ENCODE results near the gene GIGYF2. TPM values are rescaled to one million over a fixed set of nuclear protein-coding genes. Genes with fewer than 3 reads are reported as not detected.

The GIGYF2 gene
- total and polyA plus RNA-seq, 8 donors, result 56.2 to 76.6 (median 62.4) TPM

DNA sequence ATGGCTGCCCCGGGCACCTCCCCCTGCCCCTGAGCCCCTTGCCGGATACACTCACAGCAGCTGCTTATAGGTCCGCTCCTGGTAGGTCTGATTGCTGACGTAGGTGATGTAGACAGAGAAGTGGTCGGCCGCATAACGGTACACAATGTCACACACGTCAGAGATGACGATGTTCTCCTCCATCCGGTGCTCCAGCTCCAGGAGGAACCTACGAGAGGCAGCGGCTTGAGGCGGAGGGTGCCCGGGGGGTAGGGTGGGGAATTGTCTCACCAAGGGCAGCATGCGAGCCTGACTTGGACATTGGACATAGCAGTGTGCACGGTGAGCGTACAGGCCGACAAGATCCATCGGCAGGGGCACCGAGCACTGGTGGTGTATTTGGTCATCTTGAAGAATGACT is 195.7 kb downstream of the GIGYF2 start:
- TF ChIP-seq, protein P1, sequence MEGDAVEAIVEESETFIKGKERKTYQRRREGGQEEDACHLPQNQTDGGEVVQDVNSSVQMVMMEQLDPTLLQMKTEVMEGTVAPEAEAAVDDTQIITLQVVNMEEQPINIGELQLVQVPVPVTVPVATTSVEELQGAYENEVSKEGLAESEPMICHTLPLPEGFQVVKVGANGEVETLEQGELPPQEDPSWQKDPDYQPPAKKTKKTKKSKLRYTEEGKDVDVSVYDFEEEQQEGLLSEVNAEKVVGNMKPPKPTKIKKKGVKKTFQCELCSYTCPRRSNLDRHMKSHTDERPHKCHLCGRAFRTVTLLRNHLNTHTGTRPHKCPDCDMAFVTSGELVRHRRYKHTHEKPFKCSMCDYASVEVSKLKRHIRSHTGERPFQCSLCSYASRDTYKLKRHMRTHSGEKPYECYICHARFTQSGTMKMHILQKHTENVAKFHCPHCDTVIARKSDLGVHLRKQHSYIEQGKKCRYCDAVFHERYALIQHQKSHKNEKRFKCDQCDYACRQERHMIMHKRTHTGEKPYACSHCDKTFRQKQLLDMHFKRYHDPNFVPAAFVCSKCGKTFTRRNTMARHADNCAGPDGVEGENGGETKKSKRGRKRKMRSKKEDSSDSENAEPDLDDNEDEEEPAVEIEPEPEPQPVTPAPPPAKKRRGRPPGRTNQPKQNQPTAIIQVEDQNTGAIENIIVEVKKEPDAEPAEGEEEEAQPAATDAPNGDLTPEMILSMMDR (IDR thresholded peaks at IDR 0.05), result no peak
- no peak for ATAC-seq

DNA sequence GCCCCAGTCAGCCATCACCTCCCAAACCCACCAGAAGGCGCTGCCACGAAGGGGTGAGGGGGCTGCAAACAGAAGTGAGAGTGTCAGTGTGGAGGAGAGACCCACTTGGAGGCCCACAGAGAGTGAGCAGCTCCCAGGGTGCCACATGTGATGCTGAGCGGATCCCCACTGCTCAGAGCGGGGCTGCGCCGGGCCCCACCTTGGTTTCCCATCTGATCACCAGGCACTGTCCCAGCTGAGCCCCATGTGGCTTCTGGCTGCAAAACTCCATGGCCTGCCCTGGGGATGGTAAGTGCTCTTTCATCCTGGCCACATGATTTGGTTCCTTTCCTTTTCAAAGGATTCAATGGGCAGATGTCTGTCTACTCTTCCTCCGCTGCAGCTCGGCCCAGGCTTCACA is 196.7 kb downstream of the GIGYF2 start:
- no peak overlapping the region for H3K4me3 ChIP-seq
- no peaks in the 10 kb centered on the region for H3K9me3 ChIP-seq
- intact Hi-C loops (cut with DNase I), result no loop called here
- DNase-seq, result peak in 1 of 4 donors; percentile 55
- TF ChIP-seq, protein P1 (IDR thresholded peaks at IDR 0.05), result no peak
- H3K27me3 ChIP-seq, result peaks cover 0 to 43% of the 10 kb centered on the region in 2 donors
- H3K36me3 ChIP-seq, result no peaks in the 10 kb centered on the region
- no peak overlapping the region for H3K27ac ChIP-seq
- no peaks in the 10 kb centered on the region for H3K4me1 ChIP-seq
- no peak for ATAC-seq

More for the DNA sequence above, 195.7 kb downstream of the GIGYF2 start:
- intact Hi-C loops (cut with DNase I), result no loop called here
- no peaks in the 10 kb centered on the region for H3K36me3 ChIP-seq
- no peak overlapping the region for H3K27ac ChIP-seq
- H3K4me1 ChIP-seq, result no peaks in the 10 kb centered on the region
- no peaks in the 10 kb centered on the region for H3K9me3 ChIP-seq
- DNase-seq, result peak in 1 of 4 donors; percentile 44
- H3K4me3 ChIP-seq, result no peak overlapping the region
- H3K27me3 ChIP-seq, result peaks cover 0 to 43% of the 10 kb centered on the region in 2 donors

DNA sequence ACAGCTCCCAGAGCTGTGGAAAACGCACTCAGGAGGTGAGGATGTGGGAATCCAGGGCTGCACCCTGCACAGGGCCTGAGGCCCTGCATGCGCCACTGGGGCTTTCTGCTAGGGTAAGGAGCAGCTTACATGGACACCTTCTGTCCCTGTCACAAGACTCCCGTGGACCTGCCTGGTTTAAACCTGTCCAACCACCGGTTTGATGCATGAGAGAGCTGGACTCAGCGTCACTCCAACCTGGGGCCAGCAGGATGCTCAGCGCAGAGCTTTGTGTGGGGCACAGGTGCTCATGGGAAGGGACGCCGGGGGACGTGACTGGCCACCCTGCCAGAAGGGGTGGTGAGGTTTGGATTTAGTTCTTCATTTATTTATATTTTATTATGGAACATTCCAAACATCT is 197.1 kb downstream of the GIGYF2 start:
- Histone ChIP-seq H3K4me1 (no peaks in the 10 kb centered on the region), H3K27ac (no peak overlapping the region), H3K27me3 (peaks cover 0 to 39% of the 10 kb centered on the region in 2 donors), H3K4me3 (no peak overlapping the region), H3K36me3 (no peaks in the 10 kb centered on the region), H3K9me3 (no peaks in the 10 kb centered on the region)
- intact Hi-C loops (cut with DNase I), result no loop called here
- TF ChIP-seq, protein P1 (IDR thresholded peaks at IDR 0.05), result no peak
- ATAC-seq (no peak), DNase-seq (peak in 1 of 4 donors; percentile 66)

DNA sequence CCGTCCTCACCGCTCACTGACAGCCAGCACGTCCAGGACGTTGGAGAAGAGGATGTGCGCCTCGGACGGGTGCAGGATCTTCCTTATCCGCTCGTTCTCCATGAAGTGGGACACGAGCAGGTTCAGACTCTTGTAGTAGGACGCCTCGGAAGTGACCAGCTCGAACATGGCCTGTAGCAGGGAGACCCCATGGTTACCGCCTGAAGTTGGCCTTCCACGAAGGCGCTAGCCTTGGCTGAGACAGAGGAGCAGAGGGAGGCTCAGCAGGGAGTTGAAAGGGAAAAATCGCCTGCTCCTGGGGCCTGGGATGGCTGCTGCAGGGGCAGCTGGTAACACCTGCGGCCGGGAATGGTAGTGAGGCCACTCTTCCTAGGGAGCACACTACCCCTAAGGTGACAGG is 197.6 kb downstream of the GIGYF2 start:
- Histone ChIP-seq H3K27me3 (peaks cover 0 to 38% of the 10 kb centered on the region in 2 donors), H3K4me3 (no peak overlapping the region), H3K4me1 (no peaks in the 10 kb centered on the region), H3K36me3 (no peaks in the 10 kb centered on the region), H3K9me3 (no peaks in the 10 kb centered on the region), H3K27ac (no peak overlapping the region)
- no peak for ATAC-seq
- TF ChIP-seq, protein P1 (IDR thresholded peaks at IDR 0.05), result no peak
- intact Hi-C loops (cut with DNase I), result no loop called here
- DNase-seq, result peak in 2 of 4 donors; percentile 19 to 51

DNA sequence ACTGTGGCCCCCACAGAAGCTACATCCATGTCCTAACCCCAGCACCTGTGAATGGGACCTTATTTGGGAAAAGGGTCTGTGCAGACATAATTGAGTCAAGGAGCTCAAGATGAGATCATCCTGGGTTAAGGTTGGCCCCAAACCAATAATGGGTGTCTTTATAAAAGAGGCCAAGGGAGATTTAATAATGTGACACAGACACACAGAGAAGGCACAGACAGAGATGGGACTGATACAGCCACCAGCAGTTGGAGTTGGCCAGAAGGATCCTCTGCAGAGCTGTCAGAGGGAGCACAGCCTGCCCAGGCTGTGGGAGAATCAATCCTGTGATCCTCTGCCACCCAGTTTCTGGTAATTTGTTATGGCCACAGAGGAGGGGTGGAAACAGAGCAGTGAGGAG is 199.0 kb downstream of the GIGYF2 start:
- Histone ChIP-seq H3K27me3 (peaks cover 0 to 35% of the 10 kb centered on the region in 2 donors), H3K9me3 (no peaks in the 10 kb centered on the region), H3K27ac (no peak overlapping the region), H3K36me3 (no peaks in the 10 kb centered on the region), H3K4me1 (no peaks in the 10 kb centered on the region), H3K4me3 (no peak overlapping the region)
- ATAC-seq (no peak), DNase-seq (no peak)
- TF ChIP-seq, protein P1 (IDR thresholded peaks at IDR 0.05), result no peak
- intact Hi-C loops (cut with DNase I), result no loop called here

Measured in left lung (tissue), 10 donors.